Motor neuron (in vitro differentiated cells): Measurements from ENCODE around the gene NIM1K. TPM values are rescaled to one million over a fixed set of nuclear protein-coding genes. Genes with fewer than 3 reads are reported as not detected.
"Not testable (repeated sequence)": the region's sequence is repeated elsewhere in the genome, so short reads cannot be mapped to it uniquely, and the experiment has no call there.

Experiments
- ATAC-seq, 8 experiments: fragments of 200-7000 bp; cut with Tn5 transposase; replicated peaks in 6 of 8; 2 replicates each; pipeline ENCODE4 v1.8.0; 2021; ENCODE audit warnings: mild to moderate bottlenecking in 8 of 8, moderate library complexity in 8 of 8
- H3K27ac ChIP-seq, 2 donors: fragments of 250-450 bp; sonication (Bioruptor Pico); 2 replicates each; pipeline ENCODE4 v1.9.0; 2021; ENCODE audit warnings: antibody characterized with exemption in 2 of 2, mild to moderate bottlenecking in 2 of 2, moderate library complexity in 1 of 2
- H3K4me1 ChIP-seq, 2 donors: fragments of 250-450 bp; sonication (Bioruptor Pico); replicated peaks in 1 of 2; 2 replicates each; pipeline ENCODE4 v1.6.1; 2021; ENCODE audit warnings: antibody characterized with exemption in 2 of 2, mild to moderate bottlenecking in 2 of 2, moderate library complexity in 1 of 2
- H3K4me3 ChIP-seq, 5 donors: fragments of 250-450 bp; sonication (Bioruptor Pico); 2 replicates each; pipeline ENCODE4 v1.9.0; 2021; ENCODE audit warnings: antibody characterized with exemption in 5 of 5, mild to moderate bottlenecking in 5 of 5, moderate library complexity in 4 of 5
- WGBS, 10 experiments: fragments of 450-650 bp; shearing (Covaris generic); methylation state at CpG; one replicate each; pipeline ENCODE4 v1.0.0; 2022; 5-methylcytosine and 5-hydroxymethylcytosine counted together
- in situ Hi-C, 9 experiments: fragments of 400-800 bp; cut with MboI; loops; one replicate each; pipeline ENCODE4 v1.15.0; 2021; ENCODE audit warnings: low sequenced_read_pairs in 9 of 9, low pct_unique_long_range_greater_than_20kb in 2 of 9; ENCODE audit not compliant: unreplicated experiment in 9 of 9
- total RNA-seq, 8 experiments: library from RNA; unstranded; fragments of 300-600 nt; gene quantifications; 2 replicates each; pipeline versions ENCODE4 v1.2.3 to v1.2.4, GENCODE V29; 2022

NIM1K gene
- total RNA-seq, 8 experiments from 2014 or later = 1.5 to 14.7 (median 5.0) TPM

GRCh38 chr5:43161244-43161643, 30.8 kb upstream of the NIM1K start:
- Histone ChIP-seq H3K4me1 (no peaks in the 10 kb centered on the region), H3K27ac (no peak overlapping the region), H3K4me3 (no peak overlapping the region)
- WGBS, 10 experiments = 89 to 100% (median 95%) methylated on average over 3 to 5 of the region's 5 CpGs; no CpG with 5 or more reads in 2 of the 10 experiments
- no peak for ATAC-seq
- in situ Hi-C loops = loop anchor here in 1 of 9 experiments (25.0 kb wide), 1 partner anchor 99 kb away; no protein-coding TSS in a partner anchor

DNA sequence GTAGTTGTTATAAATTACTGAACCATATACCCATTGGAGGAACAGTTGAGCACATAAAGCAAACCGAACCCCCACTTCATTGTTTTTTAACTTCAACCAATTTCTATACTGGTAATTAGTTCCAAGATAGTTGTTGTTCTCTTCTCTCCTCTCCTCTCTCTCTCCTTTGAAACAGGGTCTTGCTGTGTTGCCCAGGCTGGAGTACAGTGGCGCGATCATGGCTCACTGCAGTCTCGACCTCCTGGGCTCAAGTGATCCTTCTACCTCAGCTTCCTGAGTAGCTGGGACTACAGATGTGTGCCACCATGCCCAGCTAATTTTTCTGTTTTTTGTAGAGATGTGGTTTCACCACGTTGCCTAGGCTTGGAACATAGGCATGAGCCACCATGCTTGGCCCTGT, 27.2 kb upstream of the NIM1K start:
- not testable (repeated sequence) for ATAC-seq, H3K4me3 ChIP-seq, H3K4me1 ChIP-seq, H3K27ac ChIP-seq
- WGBS, 10 experiments = 86 to 100% (median 100%) methylated on average over 1 to 5 of the region's 5 CpGs; no CpG with 5 or more reads in 1 of the 10 experiments
- in situ Hi-C loops = loop anchor here in 1 of 9 experiments (25.0 kb wide), 1 partner anchor 102 kb away; no protein-coding TSS in a partner anchor

GRCh38 chr5:43165323-43165722, 26.7 kb upstream of the NIM1K start:
- 20 to 100% (median 79%) methylated on average over 1 of the region's 1 CpG; no CpG with 5 or more reads in 4 of the 10 experiments for WGBS, 10 experiments
- H3K27ac ChIP-seq = no peak overlapping the region
- in situ Hi-C loops = loop anchor here in 1 of 9 experiments (25.0 kb wide), 1 partner anchor 103 kb away; no protein-coding TSS in a partner anchor
- H3K4me1 ChIP-seq = no peaks in the 10 kb centered on the region
- no peak overlapping the region for H3K4me3 ChIP-seq
- no peak for ATAC-seq

DNA sequence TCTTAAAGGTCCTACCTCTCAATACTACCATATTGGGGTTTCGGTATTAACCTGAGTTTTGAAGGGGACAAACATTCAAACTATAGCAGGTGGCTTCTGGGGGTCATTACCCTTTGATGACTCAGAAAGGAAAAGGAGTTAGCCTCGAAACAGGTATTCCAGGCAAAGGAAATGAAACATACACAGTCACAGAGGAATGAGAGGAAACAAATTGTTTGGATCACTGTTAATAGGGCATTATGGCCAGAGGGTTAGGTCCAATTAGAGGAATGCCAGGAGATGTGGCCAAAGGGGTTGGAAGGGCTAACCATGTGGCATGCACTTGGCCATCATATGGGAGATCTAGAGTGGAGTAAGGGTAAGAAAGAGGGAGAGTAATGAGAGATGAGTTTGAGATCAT, 23.9 kb upstream of the NIM1K start:
- in situ Hi-C loops = loop anchor here in 1 of 9 experiments (25.0 kb wide), 1 partner anchor 106 kb away; no protein-coding TSS in a partner anchor
- WGBS, 10 experiments = 88 to 100% (median 100%) methylated on average over 1 to 2 of the region's 2 CpGs; no CpG with 5 or more reads in 4 of the 10 experiments

DNA sequence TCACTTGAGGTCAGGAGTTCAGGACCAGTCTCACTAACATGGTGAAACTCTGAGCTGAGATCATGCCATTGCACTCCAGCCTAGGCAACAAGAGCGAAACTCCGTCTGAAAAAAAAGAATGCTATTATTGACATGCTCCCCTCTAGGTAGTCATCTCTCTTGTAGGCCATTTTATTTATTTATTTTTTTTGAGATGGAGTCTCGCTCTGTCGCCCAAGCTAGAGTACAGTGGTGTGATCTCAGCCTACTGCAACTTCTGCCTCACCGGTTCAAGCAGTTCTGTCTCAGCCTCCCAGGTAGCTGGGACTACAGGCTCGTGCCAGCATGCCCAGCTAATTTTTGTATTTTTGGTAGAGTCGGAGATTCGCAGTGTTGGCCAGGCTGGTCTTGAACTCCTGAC, 20.6 kb upstream of the NIM1K start:
- WGBS, 10 experiments = 93 to 100% (median 100%) methylated on average over 1 to 8 of the region's 8 CpGs; no CpG with 5 or more reads in 5 of the 10 experiments
- Histone ChIP-seq H3K4me1 (no peaks in the 10 kb centered on the region), H3K27ac (no peak overlapping the region), H3K4me3 (no peak overlapping the region)
- ATAC-seq = no peak
- in situ Hi-C loops = loop anchor here in 1 of 9 experiments (25.0 kb wide), 1 partner anchor 109 kb away; no protein-coding TSS in a partner anchor

More for the DNA sequence above, 23.9 kb upstream of the NIM1K start:
- no peak overlapping the region for H3K27ac ChIP-seq
- no peak for ATAC-seq
- H3K4me1 ChIP-seq = no peaks in the 10 kb centered on the region
- H3K4me3 ChIP-seq = no peak overlapping the region

GRCh38 chr5:43171926-43172325, 20.1 kb upstream of the NIM1K start:
- H3K27ac ChIP-seq = no peak overlapping the region
- ATAC-seq = no peak
- H3K4me1 ChIP-seq = no peaks in the 10 kb centered on the region
- in situ Hi-C loops = loop anchor here in 1 of 9 experiments (25.0 kb wide), 1 partner anchor 110 kb away; no protein-coding TSS in a partner anchor
- no peak overlapping the region for H3K4me3 ChIP-seq
- 89 to 100% (median 100%) methylated on average over 1 of the region's 1 CpG; no CpG with 5 or more reads in 6 of the 10 experiments for WGBS, 10 experiments

- Histone ChIP-seq H3K4me3 (no peak overlapping the region), H3K27ac (no peak overlapping the region), H3K4me1 (no peaks in the 10 kb centered on the region)
- in situ Hi-C loops = loop anchor here in 1 of 9 experiments (25.0 kb wide), 1 partner anchor 110 kb away; no protein-coding TSS in a partner anchor
- ATAC-seq = no peak
- WGBS, 10 experiments = 90 to 100% (median 97%) methylated on average over 1 to 2 of the region's 2 CpGs; no CpG with 5 or more reads in 1 of the 10 experiments
Observed at GRCh38 chr5:43172779-43173178, 19.2 kb upstream of the NIM1K start.

DNA sequence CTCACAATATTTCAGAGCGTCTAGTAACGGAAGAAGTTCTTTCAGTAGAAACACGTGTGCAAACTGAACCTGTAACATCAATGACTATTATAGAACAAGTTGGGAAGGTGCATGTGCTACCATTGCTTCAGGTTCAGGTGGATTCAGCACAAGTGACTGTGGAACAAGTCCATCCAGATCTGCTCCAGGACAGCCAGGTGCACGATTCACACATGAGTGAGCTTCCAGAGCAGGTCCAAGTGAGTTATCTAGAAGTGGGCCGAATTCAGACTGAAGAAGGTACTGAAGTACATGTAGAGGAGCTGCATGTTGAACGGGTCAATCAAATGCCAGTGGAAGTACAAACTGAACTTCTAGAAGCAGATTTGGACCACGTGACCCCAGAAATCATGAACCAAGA, 17.4 kb upstream of the NIM1K start:
- ATAC-seq = no peak
- H3K27ac ChIP-seq = no peak overlapping the region
- no peak overlapping the region for H3K4me3 ChIP-seq
- in situ Hi-C loops = loop anchor here in 1 of 9 experiments (25.0 kb wide), 1 partner anchor 112 kb away; no protein-coding TSS in a partner anchor
- no peaks in the 10 kb centered on the region for H3K4me1 ChIP-seq
- WGBS, 10 experiments = 91 to 100% (median 97%) methylated on average over 1 to 5 of the region's 7 CpGs

GRCh38 chr5:43179836-43180235, 12.2 kb upstream of the NIM1K start:
- WGBS, 10 experiments = 63 to 100% (median 83%) methylated on average over 1 to 7 of the region's 7 CpGs; no CpG with 5 or more reads in 3 of the 10 experiments
- Histone ChIP-seq H3K27ac (no peak overlapping the region), H3K4me3 (no peak overlapping the region), H3K4me1 (no peaks in the 10 kb centered on the region)
- no peak for ATAC-seq
- in situ Hi-C loops = no loop called here

GRCh38 chr5:43182421-43182820, 9.6 kb upstream of the NIM1K start:
- WGBS, 10 experiments = 95 to 100% (median 97%) methylated on average over 1 to 10 of the region's 10 CpGs; no CpG with 5 or more reads in 2 of the 10 experiments
- no peaks in the 10 kb centered on the region for H3K4me1 ChIP-seq
- H3K4me3 ChIP-seq = no peak overlapping the region
- no peak overlapping the region for H3K27ac ChIP-seq
- in situ Hi-C loops = no loop called here
- ATAC-seq = no peak

GRCh38 chr5:43183101-43183500, 8.9 kb upstream of the NIM1K start:
- H3K4me1 ChIP-seq, ATAC-seq, H3K4me3 ChIP-seq, in situ Hi-C loops, H3K27ac ChIP-seq: not testable (repeated sequence)
- 85 to 100% (median 96%) methylated on average over 2 to 7 of the region's 11 CpGs; no CpG with 5 or more reads in 2 of the 10 experiments for WGBS, 10 experiments

- H3K27ac ChIP-seq = no peak overlapping the region
- in situ Hi-C loops = no loop called here
- peaks cover 6 to 14% of the 10 kb centered on the region in 2 donors for H3K4me1 ChIP-seq
- 0 to 48% (median 35%) methylated on average over 3 to 10 of the region's 10 CpGs for WGBS, 10 experiments
- no peak for ATAC-seq
- peak overlapping the region; percentile 48 to 64 (median 59) for H3K4me3 ChIP-seq
Observed at GRCh38 chr5:43190755-43191603, 1.0 kb upstream of the NIM1K start.

GRCh38 chr5:43192558-43193180, 644 bp downstream of the NIM1K start:
- Histone ChIP-seq H3K4me1 (peaks cover 6 to 14% of the 10 kb centered on the region in 2 donors), H3K27ac (peak overlapping the region; percentile 17 to 27), H3K4me3 (peak overlapping the region; percentile 48 to 64 (median 59))
- 0 to 2% (median 0%) methylated on average over 2 to 12 of the region's 49 CpGs; no CpG with 5 or more reads in 3 of the 10 experiments for WGBS, 10 experiments
- ATAC-seq = peak; percentile 20 to 50 (median 37)
- in situ Hi-C loops = no loop called here
